SIG-M5 (cell line): ENCODE data around the gene ZNF10.

Source experiments
- DNase-seq: peaks from one replicate; lab custom pipeline; 2025; lab: John Stamatoyannopoulos, UW

ZNF10 gene

DNA sequence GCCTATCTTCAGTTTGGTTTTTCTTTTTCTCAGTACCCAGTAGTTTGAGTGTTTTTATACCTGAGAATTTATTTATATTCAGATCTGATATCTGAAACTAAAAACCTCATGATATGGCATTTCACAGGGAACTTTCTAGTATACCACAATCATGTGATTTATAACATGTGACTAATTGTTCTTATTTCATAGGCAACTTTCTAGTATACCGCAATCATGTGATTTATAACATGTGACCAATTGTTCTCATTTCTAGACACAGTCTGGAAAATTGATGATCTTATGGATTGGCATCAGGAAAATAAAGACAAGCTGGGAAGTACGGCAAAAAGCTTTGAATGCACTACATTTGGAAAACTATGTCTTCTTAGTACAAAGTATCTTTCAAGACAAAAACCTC, 71.5 kb downstream of the ZNF10 start:
- DNase-seq: no peak

DNA sequence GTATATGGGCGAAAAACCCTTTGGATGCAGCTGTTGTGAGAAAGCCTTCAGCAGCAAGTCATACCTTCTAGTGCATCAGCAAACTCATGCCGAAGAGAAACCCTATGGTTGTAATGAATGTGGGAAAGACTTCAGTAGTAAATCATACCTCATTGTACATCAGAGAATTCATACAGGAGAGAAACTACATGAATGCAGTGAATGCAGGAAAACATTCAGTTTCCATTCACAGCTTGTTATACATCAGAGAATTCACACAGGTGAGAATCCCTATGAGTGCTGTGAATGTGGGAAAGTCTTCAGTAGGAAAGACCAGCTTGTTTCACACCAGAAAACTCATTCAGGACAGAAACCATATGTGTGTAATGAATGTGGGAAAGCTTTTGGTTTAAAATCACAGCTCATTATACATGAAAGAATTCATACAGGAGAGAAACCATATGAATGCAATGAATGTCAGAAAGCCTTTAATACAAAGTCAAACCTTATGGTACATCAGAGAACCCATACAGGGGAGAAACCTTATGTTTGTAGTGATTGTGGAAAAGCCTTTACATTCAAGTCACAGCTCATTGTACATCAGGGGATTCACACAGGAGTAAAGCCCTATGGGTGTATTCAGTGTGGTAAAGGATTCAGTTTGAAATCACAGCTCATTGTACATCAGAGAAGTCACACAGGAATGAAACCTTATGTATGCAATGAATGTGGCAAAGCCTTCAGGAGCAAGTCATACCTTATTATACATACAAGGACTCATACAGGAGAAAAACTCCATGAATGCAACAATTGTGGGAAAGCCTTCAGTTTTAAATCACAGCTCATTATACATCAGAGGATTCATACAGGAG, 72.3 kb downstream of the ZNF10 start:
- DNase-seq: no peak

DNA sequence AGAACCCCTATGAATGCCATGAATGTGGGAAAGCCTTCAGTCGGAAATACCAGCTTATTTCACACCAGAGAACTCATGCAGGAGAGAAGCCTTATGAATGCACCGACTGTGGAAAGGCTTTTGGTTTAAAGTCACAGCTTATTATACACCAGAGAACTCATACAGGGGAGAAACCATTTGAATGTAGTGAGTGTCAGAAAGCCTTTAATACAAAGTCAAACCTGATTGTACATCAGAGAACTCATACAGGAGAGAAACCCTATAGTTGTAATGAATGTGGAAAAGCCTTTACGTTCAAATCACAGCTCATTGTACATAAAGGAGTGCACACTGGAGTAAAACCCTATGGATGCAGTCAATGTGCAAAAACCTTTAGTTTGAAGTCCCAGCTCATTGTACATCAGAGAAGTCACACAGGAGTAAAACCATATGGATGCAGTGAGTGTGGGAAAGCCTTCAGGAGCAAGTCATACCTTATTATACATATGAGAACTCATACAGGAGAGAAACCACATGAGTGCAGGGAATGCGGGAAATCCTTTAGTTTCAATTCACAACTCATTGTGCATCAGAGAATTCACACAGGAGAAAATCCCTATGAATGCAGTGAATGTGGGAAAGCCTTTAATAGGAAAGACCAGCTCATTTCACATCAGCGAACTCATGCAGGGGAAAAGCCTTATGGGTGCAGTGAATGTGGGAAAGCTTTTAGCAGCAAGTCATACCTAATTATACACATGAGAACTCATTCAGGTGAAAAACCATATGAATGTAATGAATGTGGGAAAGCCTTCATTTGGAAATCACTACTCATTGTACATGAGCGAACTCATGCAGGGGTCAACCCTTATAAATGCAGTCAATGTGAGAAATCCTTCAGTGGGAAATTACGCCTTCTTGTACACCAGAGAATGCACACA, 73.2 kb downstream of the ZNF10 start:
- no peak for DNase-seq

DNA sequence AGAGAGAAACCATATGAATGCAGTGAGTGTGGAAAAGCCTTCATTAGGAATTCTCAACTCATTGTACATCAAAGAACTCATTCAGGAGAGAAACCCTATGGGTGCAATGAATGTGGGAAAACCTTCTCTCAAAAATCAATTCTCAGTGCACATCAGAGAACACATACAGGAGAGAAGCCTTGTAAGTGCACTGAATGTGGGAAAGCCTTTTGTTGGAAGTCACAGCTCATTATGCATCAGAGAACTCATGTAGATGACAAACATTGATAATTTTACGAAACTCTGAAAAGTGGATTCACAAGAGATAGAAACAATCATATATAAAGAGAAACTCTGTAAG, 73.8 kb downstream of the ZNF10 start:
- DNase-seq: no peak

DNA sequence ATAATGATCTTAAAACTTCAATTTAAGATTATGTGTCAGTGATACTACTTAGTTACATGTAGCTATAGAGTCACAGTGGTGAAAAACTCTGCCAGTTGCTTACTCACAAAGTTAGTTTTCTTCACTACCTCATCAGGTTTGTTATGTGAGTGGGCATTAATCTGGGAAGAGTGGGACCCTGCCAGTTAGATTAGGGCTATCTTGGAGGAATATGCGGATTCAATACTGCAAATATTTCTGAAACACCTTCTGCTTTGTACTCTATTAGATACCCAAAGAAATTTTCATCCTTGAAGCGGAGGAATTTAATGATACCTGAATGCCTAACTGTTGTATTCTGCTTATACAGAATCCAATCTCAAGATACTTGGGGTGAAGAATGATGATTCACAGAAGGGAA, 76.0 kb downstream of the ZNF10 start:
- no peak for DNase-seq
